ENCODE results near the gene HIVEP3.

GRCh38 chr1:41562328-41562727, 356.4 kb downstream of the HIVEP3 start:
- TF ChIP-seq CTCF (IDR thresholded peaks at IDR 0.05) (no peak), POLR2A (IDR thresholded peaks at IDR 0.05) (no peak)

Data from right lobe of liver (tissue), 4 donors.